ENCODE measurements around the gene FXYD1.

GRCh38 chr19:35160629-35161433 is 22.2 kb downstream of the FXYD1 start:
- TF ChIP-seq POLR2A (IDR thresholded peaks at IDR 0.05) (no peak), CTCF (IDR thresholded peaks at IDR 0.05 in 8 of 11, conservative IDR thresholded peaks at IDR 0.05 in 3 of 11) (no peak)

Measured in spleen (tissue), 7 donors.